Stimulated activated CD4-positive, alpha-beta T cell treated with anti-CD3 and anti-CD28 coated beads, TNF-alpha, amount 100 ng/mL, for 1 hour (primary cell): ENCODE results near the gene FBXW10.
A peak's percentile ranks its signal among the peaks of the same experiment; 100 is the strongest.
"Not testable (repeated sequence)": the region's sequence is repeated elsewhere in the genome, so short reads cannot be mapped to it uniquely, and the experiment has no call there.

ENCODE experiments used
- DNase-seq, 3 donors: peaks; one replicate each; pipeline ENCODE4 v3.0.0-alpha.2; 2020; ENCODE audit warnings: low read depth in 3 of 3, low spot score in 1 of 3

The FBXW10 gene

GRCh38 chr17:18747501-18747900, 3.6 kb downstream of the FBXW10 start:
- DNase-seq: not testable (repeated sequence)

- not testable (repeated sequence) for DNase-seq
Observed at GRCh38 chr17:18750242-18750641, 6.4 kb downstream of the FBXW10 start.

- not testable (repeated sequence) for DNase-seq
Observed at GRCh38 chr17:18753829-18754409, 10.1 kb downstream of the FBXW10 start.

- DNase-seq: not testable (repeated sequence)
Observed at GRCh38 chr17:18755969-18756368, 12.1 kb downstream of the FBXW10 start.

GRCh38 chr17:18757368-18758044, 13.7 kb downstream of the FBXW10 start:
- not testable (repeated sequence) for DNase-seq

- not testable (repeated sequence) for DNase-seq
Observed at GRCh38 chr17:18758344-18758743, 14.5 kb downstream of the FBXW10 start.

GRCh38 chr17:18760221-18760620, 16.4 kb downstream of the FBXW10 start:
- DNase-seq: not testable (repeated sequence)

- DNase-seq: not testable (repeated sequence)
Observed at GRCh38 chr17:18770572-18770971, 26.7 kb downstream of the FBXW10 start.

- not testable (repeated sequence) for DNase-seq
Observed at GRCh38 chr17:18771066-18771465, 27.2 kb downstream of the FBXW10 start.

- DNase-seq: no peak
Observed at GRCh38 chr17:18772471-18772870, 28.6 kb downstream of the FBXW10 start.

- DNase-seq: peak; percentile 88 to 97 (median 92)
Observed at GRCh38 chr17:18780991-18781718, 37.3 kb downstream of the FBXW10 start, which contains the start of gene TVP23B. TVP23B (plus strand) TSS chr17:18781183; CDS start chr17:18781294, 111 bp downstream.

GRCh38 chr17:18781805-18782204, 38.0 kb downstream of the FBXW10 start:
- DNase-seq: not testable (repeated sequence)

- not testable (repeated sequence) for DNase-seq
Observed at GRCh38 chr17:18785933-18786332, 42.1 kb downstream of the FBXW10 start.

- not testable (repeated sequence) for DNase-seq
Observed at GRCh38 chr17:18786890-18787289, 43.0 kb downstream of the FBXW10 start.

GRCh38 chr17:18791402-18791801, 47.5 kb downstream of the FBXW10 start:
- DNase-seq: not testable (repeated sequence)

GRCh38 chr17:18794841-18795240, 51.0 kb downstream of the FBXW10 start:
- DNase-seq: not testable (repeated sequence)

GRCh38 chr17:18796887-18797286, 53.0 kb downstream of the FBXW10 start:
- not testable (repeated sequence) for DNase-seq

- DNase-seq: not testable (repeated sequence)
Observed at GRCh38 chr17:18803458-18804245, 59.8 kb downstream of the FBXW10 start.

- not testable (repeated sequence) for DNase-seq
Observed at GRCh38 chr17:18815924-18816323, 72.1 kb downstream of the FBXW10 start.

GRCh38 chr17:18816489-18817371, 72.9 kb downstream of the FBXW10 start:
- peak in 2 of 3 donors; percentile 2 to 6 for DNase-seq
